ENCODE measurements around the gene PDZD7. TPM values are rescaled to one million over a fixed set of nuclear protein-coding genes. Genes with fewer than 3 reads are reported as not detected.

Gene PDZD7
- total and polyA plus RNA-seq, 2 donors (not counting 3 experiments of a cell fraction or from before 2014, with no cell fraction given) = 0.41 to 1.6 TPM

DNA sequence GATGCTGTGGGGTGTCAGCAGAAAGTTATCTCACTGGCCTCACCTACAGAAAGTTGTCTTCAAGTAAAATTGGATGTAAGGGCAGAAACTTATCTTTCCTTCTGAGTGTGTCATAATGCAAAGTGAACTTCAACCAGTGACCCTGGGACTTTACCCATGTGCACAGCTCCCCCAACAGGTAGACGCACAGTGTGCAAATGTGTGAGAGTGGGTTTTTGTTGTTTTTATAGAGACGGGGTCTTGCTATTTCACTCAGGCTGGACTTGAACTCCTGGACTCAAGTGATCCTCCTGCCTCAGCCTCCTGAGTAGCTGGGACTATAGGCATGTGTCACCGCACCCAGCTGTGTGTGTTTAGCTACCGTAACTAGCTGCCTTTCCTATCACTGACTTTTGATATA is 24.5 kb upstream of the PDZD7 start:
- ChIA-PET CTCF (interaction anchor here (0.7 to 4.8 kb wide), 6 partner anchors 9 to 87 kb away, joined by 3 to 44 read pairs (median 5); no protein-coding TSS in a partner anchor), POLR2A (no interaction called here)
- TF ChIP-seq JUN (IDR thresholded peaks at IDR 0.05; ENCODE audit: borderline replicate concordance, insufficient read depth, insufficient read length, low read depth) = no peak
- TF ChIP-seq, protein P1, sequence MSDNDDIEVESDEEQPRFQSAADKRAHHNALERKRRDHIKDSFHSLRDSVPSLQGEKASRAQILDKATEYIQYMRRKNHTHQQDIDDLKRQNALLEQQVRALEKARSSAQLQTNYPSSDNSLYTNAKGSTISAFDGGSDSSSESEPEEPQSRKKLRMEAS (IDR thresholded peaks at IDR 0.05; ENCODE audit: insufficient read depth, insufficient read length) = no peak
- no peak for TF ChIP-seq FOS (IDR thresholded peaks at IDR 0.05; ENCODE audit: borderline replicate concordance, insufficient read depth, low read length)
- TF ChIP-seq GATA2 (IDR thresholded peaks at IDR 0.05; ENCODE audit: insufficient read depth, insufficient read length, low read depth, low read length) = no peak
- TF ChIP-seq POLR2A (IDR thresholded peaks at IDR 0.05; ENCODE audit: low read depth, low read length) = no peak
- TF ChIP-seq EZH2 (IDR thresholded peaks at IDR 0.05; ENCODE audit: borderline replicate concordance, low read depth, low read length, severe bottlenecking) = no peak
- TF ChIP-seq, protein P2, sequence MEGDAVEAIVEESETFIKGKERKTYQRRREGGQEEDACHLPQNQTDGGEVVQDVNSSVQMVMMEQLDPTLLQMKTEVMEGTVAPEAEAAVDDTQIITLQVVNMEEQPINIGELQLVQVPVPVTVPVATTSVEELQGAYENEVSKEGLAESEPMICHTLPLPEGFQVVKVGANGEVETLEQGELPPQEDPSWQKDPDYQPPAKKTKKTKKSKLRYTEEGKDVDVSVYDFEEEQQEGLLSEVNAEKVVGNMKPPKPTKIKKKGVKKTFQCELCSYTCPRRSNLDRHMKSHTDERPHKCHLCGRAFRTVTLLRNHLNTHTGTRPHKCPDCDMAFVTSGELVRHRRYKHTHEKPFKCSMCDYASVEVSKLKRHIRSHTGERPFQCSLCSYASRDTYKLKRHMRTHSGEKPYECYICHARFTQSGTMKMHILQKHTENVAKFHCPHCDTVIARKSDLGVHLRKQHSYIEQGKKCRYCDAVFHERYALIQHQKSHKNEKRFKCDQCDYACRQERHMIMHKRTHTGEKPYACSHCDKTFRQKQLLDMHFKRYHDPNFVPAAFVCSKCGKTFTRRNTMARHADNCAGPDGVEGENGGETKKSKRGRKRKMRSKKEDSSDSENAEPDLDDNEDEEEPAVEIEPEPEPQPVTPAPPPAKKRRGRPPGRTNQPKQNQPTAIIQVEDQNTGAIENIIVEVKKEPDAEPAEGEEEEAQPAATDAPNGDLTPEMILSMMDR (IDR thresholded peaks at IDR 0.05; ENCODE audit: extremely low read depth in 1 of 2, insufficient read depth in 1 of 2, low read depth in 1 of 2, low read length in 2 of 2) = no peak
- TF ChIP-seq MYC (IDR thresholded peaks at IDR 0.05; ENCODE audit: low read depth, low read length) = no peak
- no peak for TF ChIP-seq POLR2AphosphoS5 (IDR thresholded peaks at IDR 0.05; ENCODE audit: insufficient read depth, low read depth, low read length)
- dilution Hi-C loops (cut with MboI; ENCODE audit: extremely low pct_ligation_motif_present, low sequenced_read_pairs) (no loop called here), intact Hi-C loops (cut with micrococcal nuclease) (no loop called here)
- no peaks in the 10 kb centered on the region for H3K36me3 ChIP-seq (ENCODE audit: control insufficient read depth in 2 of 2, extremely low read depth in 1 of 2, insufficient read depth in 2 of 2, low read length in 2 of 2)
- peaks cover 0 to 1% of the 10 kb centered on the region in 2 experiments for H3K27me3 ChIP-seq (ENCODE audit: control insufficient read depth in 2 of 2, insufficient read depth in 2 of 2, low read length in 2 of 2)
- no peaks in the 10 kb centered on the region for H3K79me2 ChIP-seq (ENCODE audit: control insufficient read depth, insufficient read depth, low read length)
- H3K9me3 ChIP-seq (replicated peaks; ENCODE audit: control insufficient read depth, insufficient read depth, low read length) = no peaks in the 10 kb centered on the region
- no peak overlapping the region for H3K27ac ChIP-seq (ENCODE audit: insufficient read depth, low read depth, low read length)
- no TSS peak for BruUV-seq (replicated peaks)
- no peak overlapping the region for H3K9ac ChIP-seq (replicated peaks; ENCODE audit: extremely low read depth, insufficient read depth, low read length)
- H3K4me1 ChIP-seq (ENCODE audit: control insufficient read depth, extremely low read depth, insufficient read depth, low read length) = peaks cover 12% of the 10 kb centered on the region
- no peak overlapping the region for H2AFZ ChIP-seq (ENCODE audit: low read depth, low read length)
- DNase-seq (ENCODE audit: low read depth, low spot score) (no peak), FAIRE-seq (no peak)
- H3K4me3 ChIP-seq (replicated peaks in 1 of 3; ENCODE audit: insufficient read depth in 1 of 3, low read depth in 1 of 3, low read length in 3 of 3) = no peak overlapping the region
- no peak overlapping the region for H3K4me2 ChIP-seq (ENCODE audit: insufficient read depth, low read length)
- H4K20me1 ChIP-seq (replicated peaks; ENCODE audit: control insufficient read depth, extremely low read depth, insufficient read depth, low read length) = no peaks in the 10 kb centered on the region
- H3K9me1 ChIP-seq (replicated peaks; ENCODE audit: control insufficient read depth, extremely low read depth, insufficient read depth, low read length) = no peaks in the 10 kb centered on the region

Measured in endothelial cell of umbilical vein (primary cell).